ENCODE measurements around the gene KLK12. TPM values are rescaled to one million over a fixed set of nuclear protein-coding genes. Genes with fewer than 3 reads are reported as not detected.

The KLK12 gene
- total RNA-seq, 2 donors from 2014 or later: not detected

GRCh38 chr19:51005248-51005647 is 29.6 kb downstream of the KLK12 start:
- Histone ChIP-seq H3K27ac (no peak overlapping the region), H3K4me3 (no peak overlapping the region), H3K27me3 (replicated peaks; ENCODE audit: insufficient read depth) (no peaks in the 10 kb centered on the region), H3K4me1 (ENCODE audit: control insufficient read depth in 1 of 2, low read depth in 2 of 2) (no peaks in the 10 kb centered on the region), H3K9me3 (no peaks in the 10 kb centered on the region), H3K36me3 (no peaks in the 10 kb centered on the region)
- TF ChIP-seq, protein P1, sequence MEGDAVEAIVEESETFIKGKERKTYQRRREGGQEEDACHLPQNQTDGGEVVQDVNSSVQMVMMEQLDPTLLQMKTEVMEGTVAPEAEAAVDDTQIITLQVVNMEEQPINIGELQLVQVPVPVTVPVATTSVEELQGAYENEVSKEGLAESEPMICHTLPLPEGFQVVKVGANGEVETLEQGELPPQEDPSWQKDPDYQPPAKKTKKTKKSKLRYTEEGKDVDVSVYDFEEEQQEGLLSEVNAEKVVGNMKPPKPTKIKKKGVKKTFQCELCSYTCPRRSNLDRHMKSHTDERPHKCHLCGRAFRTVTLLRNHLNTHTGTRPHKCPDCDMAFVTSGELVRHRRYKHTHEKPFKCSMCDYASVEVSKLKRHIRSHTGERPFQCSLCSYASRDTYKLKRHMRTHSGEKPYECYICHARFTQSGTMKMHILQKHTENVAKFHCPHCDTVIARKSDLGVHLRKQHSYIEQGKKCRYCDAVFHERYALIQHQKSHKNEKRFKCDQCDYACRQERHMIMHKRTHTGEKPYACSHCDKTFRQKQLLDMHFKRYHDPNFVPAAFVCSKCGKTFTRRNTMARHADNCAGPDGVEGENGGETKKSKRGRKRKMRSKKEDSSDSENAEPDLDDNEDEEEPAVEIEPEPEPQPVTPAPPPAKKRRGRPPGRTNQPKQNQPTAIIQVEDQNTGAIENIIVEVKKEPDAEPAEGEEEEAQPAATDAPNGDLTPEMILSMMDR (IDR thresholded peaks at IDR 0.05): no peak
- ATAC-seq (ENCODE audit: insufficient number of reproducible peaks, low FRiP score, low read depth) (no peak), DNase-seq (ENCODE audit: low spot score) (no peak)

DNA sequence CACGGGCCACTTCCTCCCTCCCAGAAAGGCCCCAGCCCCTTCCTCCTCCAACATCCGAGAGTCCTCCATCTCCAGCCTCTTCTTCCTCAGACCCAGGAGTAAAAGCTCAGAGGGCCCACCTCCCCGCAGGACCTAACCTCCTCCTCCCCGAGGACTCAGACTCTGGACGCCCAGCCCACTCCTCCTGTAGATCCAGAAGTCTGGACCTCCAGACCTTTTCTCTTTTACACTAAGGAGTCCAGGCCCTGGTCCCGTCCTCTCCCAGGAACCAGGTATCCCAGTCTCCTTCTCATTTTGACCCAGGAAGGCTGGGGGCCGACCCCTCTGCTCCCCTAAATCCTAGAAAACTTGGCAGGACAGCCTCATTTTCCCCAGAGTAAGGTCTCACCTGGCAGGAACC is 31.5 kb downstream of the KLK12 start:
- DNase-seq (ENCODE audit: low spot score): no peak
- ATAC-seq (ENCODE audit: insufficient number of reproducible peaks, low FRiP score, low read depth): no peak
- Histone ChIP-seq H3K27me3 (replicated peaks; ENCODE audit: insufficient read depth) (no peaks in the 10 kb centered on the region), H3K36me3 (no peaks in the 10 kb centered on the region), H3K27ac (no peak overlapping the region), H3K4me1 (ENCODE audit: control insufficient read depth in 1 of 2, low read depth in 2 of 2) (no peaks in the 10 kb centered on the region), H3K9me3 (no peaks in the 10 kb centered on the region), H3K4me3 (no peak overlapping the region)
- TF ChIP-seq, protein P1 (IDR thresholded peaks at IDR 0.05): no peak

DNA sequence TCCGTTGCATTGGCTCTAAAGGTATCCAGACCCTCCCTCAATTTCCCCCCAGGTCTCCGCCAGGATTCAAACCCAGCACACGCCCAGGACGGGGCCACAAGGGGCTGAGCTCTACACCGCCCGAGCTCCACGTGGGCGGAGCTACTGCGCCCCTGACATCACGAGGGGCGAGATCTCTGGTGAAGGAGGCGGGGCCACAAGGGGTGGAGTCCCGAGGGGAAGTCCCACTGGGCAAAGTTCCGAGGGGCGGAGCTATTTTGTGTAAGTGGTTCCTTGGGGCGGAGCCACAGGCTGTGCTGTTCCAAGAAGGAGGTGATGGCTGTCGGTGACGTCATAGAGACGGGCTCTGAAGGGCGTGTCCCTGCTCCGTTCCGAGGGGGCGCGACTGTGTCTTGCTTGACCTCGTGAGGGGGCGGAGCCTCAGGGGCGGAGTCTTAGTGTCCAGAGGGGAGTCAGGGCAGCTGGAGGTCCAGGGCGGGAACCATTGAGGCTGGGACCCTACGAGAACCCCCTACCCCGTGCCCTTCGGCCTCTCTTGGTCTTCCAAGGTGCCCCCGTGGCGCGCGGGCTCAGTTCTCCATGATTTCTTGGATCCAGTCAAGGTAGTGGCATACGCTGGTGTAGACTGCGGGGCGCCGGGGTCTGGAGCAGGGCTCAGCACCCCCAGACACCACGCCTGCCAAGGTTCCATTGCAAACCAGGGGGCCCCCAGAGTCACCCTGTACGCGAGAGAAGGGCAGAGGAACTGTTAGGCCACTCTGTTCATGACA is 32.1 kb downstream of the KLK12 start:
- DNase-seq (ENCODE audit: low spot score): no peak

DNA sequence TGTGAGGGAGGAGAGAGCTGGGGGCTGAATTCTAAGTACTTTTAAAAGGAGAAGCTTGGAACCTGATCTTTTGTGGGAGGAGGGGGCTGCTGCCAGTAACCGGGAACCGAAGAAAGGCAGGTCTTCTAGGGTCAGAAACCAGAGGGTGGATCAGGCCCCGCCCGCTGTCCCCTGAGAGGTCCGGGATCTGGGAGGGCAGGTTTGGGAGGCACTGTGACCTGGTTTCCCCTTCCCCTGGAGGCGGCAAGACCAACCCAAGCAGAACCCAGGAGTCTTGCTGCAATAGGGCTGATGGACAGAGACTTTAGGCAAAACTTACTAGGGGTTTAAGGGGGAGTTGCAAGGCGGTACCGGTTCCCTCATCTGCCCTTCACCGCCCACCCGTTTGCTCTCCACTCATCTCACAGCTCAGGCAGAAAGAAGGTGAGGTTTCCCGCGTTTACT is 32.7 kb downstream of the KLK12 start:
- Histone ChIP-seq H3K36me3 (no peaks in the 10 kb centered on the region), H3K9me3 (no peaks in the 10 kb centered on the region), H3K27ac (no peak overlapping the region), H3K4me1 (ENCODE audit: control insufficient read depth in 1 of 2, low read depth in 2 of 2) (no peaks in the 10 kb centered on the region), H3K4me3 (no peak overlapping the region), H3K27me3 (replicated peaks; ENCODE audit: insufficient read depth) (no peaks in the 10 kb centered on the region)
- no peak for DNase-seq (ENCODE audit: low spot score)
- TF ChIP-seq, protein P1 (IDR thresholded peaks at IDR 0.05): no peak
- no peak for ATAC-seq (ENCODE audit: insufficient number of reproducible peaks, low FRiP score, low read depth)

More for the DNA sequence above, 32.1 kb downstream of the KLK12 start:
- Histone ChIP-seq H3K4me3 (no peak overlapping the region), H3K4me1 (ENCODE audit: control insufficient read depth in 1 of 2, low read depth in 2 of 2) (no peaks in the 10 kb centered on the region), H3K36me3 (no peaks in the 10 kb centered on the region), H3K9me3 (no peaks in the 10 kb centered on the region), H3K27me3 (replicated peaks; ENCODE audit: insufficient read depth) (no peaks in the 10 kb centered on the region), H3K27ac (no peak overlapping the region)
- TF ChIP-seq, protein P1 (IDR thresholded peaks at IDR 0.05): no peak
- ATAC-seq (ENCODE audit: insufficient number of reproducible peaks, low FRiP score, low read depth): no peak

DNA sequence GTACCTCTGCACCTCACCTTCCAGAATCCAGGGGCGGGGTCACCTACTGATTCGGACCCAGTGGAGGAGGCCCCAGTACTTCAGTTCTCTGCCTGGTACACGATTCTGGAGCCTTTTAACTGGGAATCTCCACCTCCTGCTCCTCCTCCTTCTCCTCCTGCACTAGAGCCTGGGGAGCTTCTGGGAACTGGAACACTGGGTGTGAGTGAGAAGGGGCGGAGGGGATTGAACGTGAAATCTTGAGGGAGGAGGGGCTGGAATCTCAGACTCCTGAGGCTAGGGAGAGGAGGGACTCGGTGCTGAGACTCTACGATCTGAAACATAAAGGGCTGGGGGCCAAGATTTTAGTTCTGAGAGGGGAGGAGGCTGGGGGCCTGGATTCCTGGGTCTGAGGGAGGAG is 33.3 kb downstream of the KLK12 start, which contains the start of gene KLK8:
Gene KLK8, minus strand, starts transcription at position 90 of the 400 bp plus-strand sequence. CDS start 437 bp downstream, outside the sequence.
- Histone ChIP-seq H3K36me3 (no peaks in the 10 kb centered on the region), H3K4me1 (ENCODE audit: control insufficient read depth in 1 of 2, low read depth in 2 of 2) (no peaks in the 10 kb centered on the region), H3K27me3 (replicated peaks; ENCODE audit: insufficient read depth) (no peaks in the 10 kb centered on the region), H3K4me3 (no peak within 1 kb of the TSS), H3K9me3 (no peaks in the 10 kb centered on the region), H3K27ac (no peak within 1 kb of the TSS)
- ATAC-seq (ENCODE audit: insufficient number of reproducible peaks, low FRiP score, low read depth) (no peak), DNase-seq (ENCODE audit: low spot score) (no peak)
- TF ChIP-seq, protein P1 (IDR thresholded peaks at IDR 0.05): no peak
